HG03432 (cell line): ENCODE measurements around the gene SNX11.

Experiments
- ATAC-seq: cut with Tn5 transposase; IDR thresholded peaks from one replicate; pipeline ENCODE4 v1.9.1; 2021; ENCODE audit warnings: mild to moderate bottlenecking, moderate library complexity; ENCODE audit not compliant: unreplicated experiment

SNX11 gene

GRCh38 chr17:48131216-48131824 lies 23.8 kb downstream of the SNX11 start:
- no peak for ATAC-seq

- no peak for ATAC-seq
Measured at GRCh38 chr17:48132385-48132784, 24.8 kb downstream of the SNX11 start.

- no peak for ATAC-seq
Measured at GRCh38 chr17:48134912-48135480, 27.4 kb downstream of the SNX11 start.

- no peak for ATAC-seq
Measured at GRCh38 chr17:48137656-48138055, 30.1 kb downstream of the SNX11 start.

- ATAC-seq, result no peak
Measured at GRCh38 chr17:48139944-48140343, 32.4 kb downstream of the SNX11 start.

- ATAC-seq, result no peak
Measured at GRCh38 chr17:48143629-48144028, 36.1 kb downstream of the SNX11 start.

- ATAC-seq, result no peak
Measured at GRCh38 chr17:48144231-48144630, 36.7 kb downstream of the SNX11 start.

- no peak for ATAC-seq
Measured at GRCh38 chr17:48144976-48145798, 37.6 kb downstream of the SNX11 start.

GRCh38 chr17:48148029-48148770 lies 40.6 kb downstream of the SNX11 start:
- ATAC-seq, result no peak

GRCh38 chr17:48148854-48149786 lies 41.6 kb downstream of the SNX11 start:
- ATAC-seq, result no peak

GRCh38 chr17:48149787-48150463 lies 42.4 kb downstream of the SNX11 start:
- ATAC-seq, result no peak

GRCh38 chr17:48150597-48151001 lies 43.0 kb downstream of the SNX11 start:
- no peak for ATAC-seq

- ATAC-seq, result no peak
Measured at GRCh38 chr17:48151220-48151619, 43.7 kb downstream of the SNX11 start.

- ATAC-seq, result no peak
Measured at GRCh38 chr17:48152289-48152688, 44.7 kb downstream of the SNX11 start.

- ATAC-seq, result no peak
Measured at GRCh38 chr17:48153691-48154358, 46.3 kb downstream of the SNX11 start.

GRCh38 chr17:48155889-48156611 lies 48.5 kb downstream of the SNX11 start:
- ATAC-seq, result no peak

- ATAC-seq, result no peak
Measured at GRCh38 chr17:48159232-48159631, 51.7 kb downstream of the SNX11 start.
